Activated CD4-positive, alpha-beta T cell treated with anti-CD3 and anti-CD28 coated beads, Interleukin-2, amount 50 U/mL, for 1 hour (primary cell): ENCODE data around the gene SSBP2.

Source experiments
- DNase-seq: peaks from one replicate; pipeline ENCODE4 v3.0.0-alpha.2; 2020

The SSBP2 gene

DNA sequence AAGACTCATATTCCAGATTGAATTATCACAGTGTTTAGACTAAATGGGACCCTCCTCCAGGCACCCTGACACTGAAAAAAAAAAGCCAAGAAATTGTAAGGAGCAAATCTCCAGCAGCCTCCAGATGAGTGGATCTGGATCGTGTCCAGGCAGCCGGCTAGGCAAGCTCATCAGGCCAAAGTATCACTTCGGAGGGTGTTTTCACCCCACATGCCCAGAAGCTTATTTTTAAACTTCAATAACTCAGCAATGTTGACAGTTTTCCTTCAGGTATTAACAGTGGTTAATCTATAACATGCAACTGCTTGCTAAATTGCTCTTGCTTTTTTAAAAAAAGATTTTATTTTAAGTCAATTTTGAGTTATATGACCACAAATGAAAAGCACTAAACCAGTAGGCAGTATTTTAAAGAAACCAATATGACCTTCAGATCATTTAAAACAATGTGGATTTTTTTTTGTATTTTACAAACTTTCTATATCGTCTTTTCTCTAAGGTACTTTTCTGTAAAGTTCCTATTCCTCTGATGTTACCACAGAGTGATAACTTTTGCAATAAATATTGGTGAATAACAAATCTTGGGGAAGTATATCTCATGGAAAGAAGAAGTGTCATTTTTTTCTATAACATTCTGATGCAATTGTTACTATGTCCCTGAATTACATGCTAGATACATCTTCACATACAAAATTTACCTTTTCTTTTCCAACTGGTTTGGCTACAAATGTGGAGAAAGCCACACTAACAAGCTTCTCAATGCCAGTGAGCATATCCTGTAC is 387.6 kb downstream of the SSBP2 start:
- DNase-seq = no peak
